GM19467 (cell line): Measurements from ENCODE around the gene FGF12.

Source experiments
- ATAC-seq: cut with Tn5 transposase; IDR thresholded peaks from one replicate; pipeline ENCODE4 v1.9.1; 2021; ENCODE audit warnings: mild to moderate bottlenecking, moderate library complexity; ENCODE audit not compliant: unreplicated experiment

The FGF12 gene

GRCh38 chr3:192155194-192155593 lies 572.1 kb downstream of the FGF12 start:
- ATAC-seq = no peak

GRCh38 chr3:192133271-192133670 lies 594.1 kb downstream of the FGF12 start:
- ATAC-seq = no peak

GRCh38 chr3:192130534-192131132 lies 596.7 kb downstream of the FGF12 start:
- peak; percentile 78 for ATAC-seq

- no peak for ATAC-seq
Measured at GRCh38 chr3:192129586-192129985, 597.8 kb downstream of the FGF12 start.

GRCh38 chr3:192128922-192129321 lies 598.4 kb downstream of the FGF12 start:
- peak; percentile 43 for ATAC-seq

GRCh38 chr3:192128060-192128459 lies 599.3 kb downstream of the FGF12 start:
- ATAC-seq = no peak

GRCh38 chr3:192122832-192123594 lies 604.3 kb downstream of the FGF12 start:
- peak; percentile 55 for ATAC-seq

- ATAC-seq = no peak
Measured at GRCh38 chr3:192121923-192122322, 605.4 kb downstream of the FGF12 start.

- ATAC-seq = no peak
Measured at GRCh38 chr3:192108820-192109219, 618.5 kb downstream of the FGF12 start.

- ATAC-seq = no peak
Measured at GRCh38 chr3:192106543-192106942, 620.8 kb downstream of the FGF12 start.

GRCh38 chr3:192092388-192093005 lies 634.8 kb downstream of the FGF12 start:
- no peak for ATAC-seq

GRCh38 chr3:192091831-192092230 lies 635.5 kb downstream of the FGF12 start:
- ATAC-seq = no peak

- peak; percentile 76 for ATAC-seq
Measured at GRCh38 chr3:192090586-192090985, 636.8 kb downstream of the FGF12 start.
